ENCODE results near the gene ALX1. TPM values are rescaled to one million over a fixed set of nuclear protein-coding genes. Genes with fewer than 3 reads are reported as not detected.

ALX1 gene
- total RNA-seq, 1 experiment from 2014 or later = not detected

- H3K9me3 ChIP-seq (ENCODE audit: insufficient read depth, low read depth) = no peaks in the 10 kb centered on the region
- H3K4me2 ChIP-seq = no peak overlapping the region
- H3K79me2 ChIP-seq (ENCODE audit: low read depth) = no peaks in the 10 kb centered on the region
- H3K27ac ChIP-seq = no peak overlapping the region
- H3K36me3 ChIP-seq (ENCODE audit: low read depth) = no peaks in the 10 kb centered on the region
- intact Hi-C loops (cut with micrococcal nuclease; ENCODE audit: unreplicated experiment) = no loop called here
- BruUV-seq (replicated peaks) = no TSS peak
- no peaks in the 10 kb centered on the region for H3K4me1 ChIP-seq (replicated peaks; ENCODE audit: insufficient read depth)
- DNase-seq = no peak
- H3K4me3 ChIP-seq = no peak overlapping the region
- H2AFZ ChIP-seq = no peak overlapping the region
- POLR2A ChIA-PET (ENCODE audit: unreplicated experiment) = no interaction called here
- no peaks in the 10 kb centered on the region for H4K20me1 ChIP-seq (ENCODE audit: insufficient read depth)
- no peaks in the 10 kb centered on the region for H3F3A ChIP-seq (ENCODE audit: insufficient read depth, low read depth)
- CTCF ChIA-PET = interaction anchor here (0.7 kb wide), 1 partner anchor 274 kb away, joined by 3 read pairs; no protein-coding TSS in a partner anchor
- H3K27me3 ChIP-seq (ENCODE audit: insufficient read depth, low read depth) = no peaks in the 10 kb centered on the region
- no peaks in the 10 kb centered on the region for H3K9me2 ChIP-seq (ENCODE audit: insufficient read depth)
- TF ChIP-seq EZH2 (IDR thresholded peaks at IDR 0.05; ENCODE audit: low read depth) (no peak), CTCF (conservative IDR thresholded peaks at IDR 0.05) (no peak)
Measured at GRCh38 chr12:85350356-85350755, 70.3 kb downstream of the ALX1 start.

Other genes starting within 250 kb of the ALX1 start
- gene TSPAN19, start 243.9 kb upstream of the ALX1 start, total RNA-seq (2021) = not detected in 2 replicates
- 4.2 and 5.2 TPM in 2 replicates for gene LRRIQ1, start 243.9 kb upstream of the ALX1 start, total RNA-seq (2021)

Measured in PC-9 (cell line).